Calu3 (cell line): ENCODE data around the gene TTLL8. TPM values are rescaled to one million over a fixed set of nuclear protein-coding genes. Genes with fewer than 3 reads are reported as not detected.

Experiments
- BruUV-seq: library from RNA; stranded (reverse); fragments of 400-500 nt; replicated peaks from 2 replicates; lab custom pipeline; 2021; lab: Mats Ljungman, UMichigan
- CTCF ChIA-PET: fragments of 300-600 bp; sonication (Branson Sonifier 250); formaldehyde crosslinking; loops from one replicate; lab custom pipeline; 2022; ENCODE audit warnings: antibody characterized with exemption; lab: Charles Lee
- DNase-seq: peaks from one replicate; pipeline ENCODE4 v3.0.0; 2022
- H3K27ac Mint-ChIP-seq: one replicate; pipeline ENCODE4 v1.8.0; 2022; ENCODE audit warnings: mixed read lengths; ENCODE audit not compliant: unreplicated experiment
- H3K27me3 Mint-ChIP-seq: one replicate; pipeline ENCODE4 v1.8.0; 2022; ENCODE audit warnings: mixed read lengths; ENCODE audit not compliant: unreplicated experiment
- H3K36me3 Mint-ChIP-seq: one replicate; pipeline ENCODE4 v1.8.0; 2022; ENCODE audit warnings: mild to moderate bottlenecking, moderate library complexity, mixed read lengths; ENCODE audit not compliant: insufficient read depth, unreplicated experiment
- H3K4me1 Mint-ChIP-seq: one replicate; pipeline ENCODE4 v1.8.0; 2022; ENCODE audit warnings: mild to moderate bottlenecking, low read depth, mixed read lengths; ENCODE audit not compliant: unreplicated experiment
- H3K4me3 Mint-ChIP-seq: one replicate; pipeline ENCODE4 v1.8.0; 2022; ENCODE audit warnings: mild to moderate bottlenecking, low read depth, moderate library complexity, mixed read lengths; ENCODE audit not compliant: unreplicated experiment
- H3K9me3 Mint-ChIP-seq: one replicate; pipeline ENCODE4 v1.8.0; 2022; ENCODE audit warnings: low read depth, mixed read lengths; ENCODE audit not compliant: unreplicated experiment
- CTCF ChIP-seq: fragments of 200-600 bp; IDR thresholded peaks from one replicate; pipeline ENCODE4 v1.8.0; 2022; ENCODE audit warnings: antibody characterized with exemption; ENCODE audit not compliant: unreplicated experiment
- intact Hi-C: fragments of 100-400 bp; cut with micrococcal nuclease; formaldehyde crosslinking; loops from one replicate; pipeline ENCODE4 v1.10.0; 2022; ENCODE audit not compliant: unreplicated experiment
- total RNA-seq: library from RNA; stranded (reverse); gene quantifications from 2 replicates; pipeline ENCODE4 v1.2.3, GENCODE V29; 2022

TTLL8 gene
- total RNA-seq, 1 experiment from 2014 or later, result not detected

- intact Hi-C loops, result loop anchor here (5.0 kb wide), 1 partner anchor 78 kb away; no protein-coding TSS in a partner anchor
- CTCF ChIA-PET, result no interaction called here
- no TSS peak for BruUV-seq
- peaks cover 5% of the 10 kb centered on the region for H3K36me3 Mint-ChIP-seq
- peaks cover 32% of the 10 kb centered on the region for H3K27me3 Mint-ChIP-seq
- no peaks in the 10 kb centered on the region for H3K9me3 Mint-ChIP-seq
- H3K4me1 Mint-ChIP-seq, result peaks cover 23% of the 10 kb centered on the region
- H3K27ac Mint-ChIP-seq, result no peak overlapping the region
- no peak overlapping the region for H3K4me3 Mint-ChIP-seq
- TF ChIP-seq CTCF, result no peak
- no peak for DNase-seq
Measured at GRCh38 chr22:50009765-50010675, 48.1 kb downstream of the TTLL8 start.

GRCh38 chr22:50009251-50009650 is 48.8 kb downstream of the TTLL8 start:
- DNase-seq, result no peak
- H3K9me3 Mint-ChIP-seq, result no peaks in the 10 kb centered on the region
- no peak overlapping the region for H3K27ac Mint-ChIP-seq
- no peak for TF ChIP-seq CTCF
- no TSS peak for BruUV-seq
- H3K27me3 Mint-ChIP-seq, result peaks cover 32% of the 10 kb centered on the region
- intact Hi-C loops, result no loop called here
- no peak overlapping the region for H3K4me3 Mint-ChIP-seq
- CTCF ChIA-PET, result no interaction called here
- peaks cover 5% of the 10 kb centered on the region for H3K36me3 Mint-ChIP-seq
- H3K4me1 Mint-ChIP-seq, result peaks cover 23% of the 10 kb centered on the region

GRCh38 chr22:50008151-50009040 is 49.7 kb downstream of the TTLL8 start:
- intact Hi-C loops, result no loop called here
- BruUV-seq, result no TSS peak
- CTCF ChIA-PET, result no interaction called here
- H3K4me1 Mint-ChIP-seq, result peaks cover 23% of the 10 kb centered on the region
- peaks cover 5% of the 10 kb centered on the region for H3K36me3 Mint-ChIP-seq
- no peak overlapping the region for H3K27ac Mint-ChIP-seq
- H3K4me3 Mint-ChIP-seq, result no peak overlapping the region
- DNase-seq, result no peak
- no peak for TF ChIP-seq CTCF
- H3K9me3 Mint-ChIP-seq, result no peaks in the 10 kb centered on the region
- H3K27me3 Mint-ChIP-seq, result peaks cover 27% of the 10 kb centered on the region

- CTCF ChIA-PET, result no interaction called here
- DNase-seq, result no peak
- intact Hi-C loops, result no loop called here
- H3K4me1 Mint-ChIP-seq, result peaks cover 19% of the 10 kb centered on the region
- no peak overlapping the region for H3K4me3 Mint-ChIP-seq
- H3K27ac Mint-ChIP-seq, result no peak overlapping the region
- H3K9me3 Mint-ChIP-seq, result no peaks in the 10 kb centered on the region
- no TSS peak for BruUV-seq
- peaks cover 14% of the 10 kb centered on the region for H3K27me3 Mint-ChIP-seq
- TF ChIP-seq CTCF, result no peak
- H3K36me3 Mint-ChIP-seq, result peaks cover 5% of the 10 kb centered on the region
Measured at GRCh38 chr22:50007057-50007511, 51.0 kb downstream of the TTLL8 start.
